ENCODE data around the gene WASHC2C.

DNA sequence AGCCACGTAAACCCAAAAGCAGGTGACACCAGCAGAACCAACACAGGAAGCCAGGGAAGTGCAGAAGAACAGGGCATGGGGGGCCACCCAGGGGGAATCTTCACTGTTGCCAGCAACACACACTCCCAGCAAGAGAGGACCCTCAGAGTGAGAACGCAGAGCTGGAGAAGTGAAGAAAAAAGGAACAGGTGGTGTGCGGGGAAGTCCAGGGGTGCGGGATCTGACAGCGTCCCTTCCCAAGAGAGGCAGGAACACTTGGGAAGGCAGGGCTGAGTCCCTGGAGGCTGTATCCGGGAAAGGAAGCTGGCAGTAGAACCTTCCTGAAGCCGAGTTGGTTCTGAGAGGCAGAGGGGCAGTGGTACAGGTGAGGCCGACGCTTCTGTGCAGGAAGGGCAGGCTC lies 92.5 kb downstream of the WASHC2C start:
- TF ChIP-seq, protein P1, sequence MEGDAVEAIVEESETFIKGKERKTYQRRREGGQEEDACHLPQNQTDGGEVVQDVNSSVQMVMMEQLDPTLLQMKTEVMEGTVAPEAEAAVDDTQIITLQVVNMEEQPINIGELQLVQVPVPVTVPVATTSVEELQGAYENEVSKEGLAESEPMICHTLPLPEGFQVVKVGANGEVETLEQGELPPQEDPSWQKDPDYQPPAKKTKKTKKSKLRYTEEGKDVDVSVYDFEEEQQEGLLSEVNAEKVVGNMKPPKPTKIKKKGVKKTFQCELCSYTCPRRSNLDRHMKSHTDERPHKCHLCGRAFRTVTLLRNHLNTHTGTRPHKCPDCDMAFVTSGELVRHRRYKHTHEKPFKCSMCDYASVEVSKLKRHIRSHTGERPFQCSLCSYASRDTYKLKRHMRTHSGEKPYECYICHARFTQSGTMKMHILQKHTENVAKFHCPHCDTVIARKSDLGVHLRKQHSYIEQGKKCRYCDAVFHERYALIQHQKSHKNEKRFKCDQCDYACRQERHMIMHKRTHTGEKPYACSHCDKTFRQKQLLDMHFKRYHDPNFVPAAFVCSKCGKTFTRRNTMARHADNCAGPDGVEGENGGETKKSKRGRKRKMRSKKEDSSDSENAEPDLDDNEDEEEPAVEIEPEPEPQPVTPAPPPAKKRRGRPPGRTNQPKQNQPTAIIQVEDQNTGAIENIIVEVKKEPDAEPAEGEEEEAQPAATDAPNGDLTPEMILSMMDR (conservative IDR thresholded peaks at IDR 0.05), result no peak
- TF ChIP-seq ZFX (IDR thresholded peaks at IDR 0.05), result no peak
